GM21447 (cell line): ENCODE results near the gene KIF26A.
"Not testable (repeated sequence)": the region's sequence is repeated elsewhere in the genome, so short reads cannot be mapped to it uniquely, and the experiment has no call there.

Experiments
- ATAC-seq: cut with Tn5 transposase; IDR thresholded peaks from one replicate; pipeline ENCODE4 v1.9.1; 2021; ENCODE audit not compliant: unreplicated experiment

Gene KIF26A

GRCh38 chr14:104142946-104143470, 4.6 kb downstream of the KIF26A start:
- ATAC-seq, result no peak

- ATAC-seq, result no peak
Measured at GRCh38 chr14:104143521-104144452, 5.4 kb downstream of the KIF26A start.

- no peak for ATAC-seq
Measured at GRCh38 chr14:104144453-104144790, 6.0 kb downstream of the KIF26A start.

- no peak for ATAC-seq
Measured at GRCh38 chr14:104144911-104145825, 6.8 kb downstream of the KIF26A start.

GRCh38 chr14:104145826-104146601, 7.6 kb downstream of the KIF26A start:
- no peak for ATAC-seq

- no peak for ATAC-seq
Measured at GRCh38 chr14:104146651-104147345, 8.4 kb downstream of the KIF26A start.

- ATAC-seq, result no peak
Measured at GRCh38 chr14:104147346-104148125, 9.1 kb downstream of the KIF26A start.

GRCh38 chr14:104148433-104149277, 10.3 kb downstream of the KIF26A start:
- ATAC-seq, result no peak

- no peak for ATAC-seq
Measured at GRCh38 chr14:104149278-104149595, 10.8 kb downstream of the KIF26A start.

GRCh38 chr14:104149617-104150135, 11.3 kb downstream of the KIF26A start:
- ATAC-seq, result no peak

- no peak for ATAC-seq
Measured at GRCh38 chr14:104150136-104151025, 12.0 kb downstream of the KIF26A start.

GRCh38 chr14:104151026-104151381, 12.6 kb downstream of the KIF26A start:
- no peak for ATAC-seq

GRCh38 chr14:104151566-104152245, 13.3 kb downstream of the KIF26A start:
- ATAC-seq, result no peak

GRCh38 chr14:104152246-104152575, 13.8 kb downstream of the KIF26A start:
- no peak for ATAC-seq

GRCh38 chr14:104152686-104153393, 14.5 kb downstream of the KIF26A start:
- no peak for ATAC-seq

- not testable (repeated sequence) for ATAC-seq
Measured at GRCh38 chr14:104153394-104153755, 15.0 kb downstream of the KIF26A start.

- ATAC-seq, result no peak
Measured at GRCh38 chr14:104154246-104154645, 15.9 kb downstream of the KIF26A start.
